OCI-LY1 (cell line): ENCODE results near the gene MICU1.
"Not testable (repeated sequence)": the region's sequence is repeated elsewhere in the genome, so short reads cannot be mapped to it uniquely, and the experiment has no call there.

Experiments used
- H2AFZ ChIP-seq: fragments of 200-600 bp; sonication (generic), shearing (Covaris generic); 2 replicates; pipeline ENCODE4 v1.6.0; 2014; ENCODE audit warnings: antibody characterized with exemption, mild to moderate bottlenecking, low read length
- H3F3A ChIP-seq: fragments of 200-600 bp; sonication (generic), shearing (Covaris generic); 2 replicates; pipeline ENCODE4 v1.6.0; 2014; ENCODE audit warnings: mild to moderate bottlenecking, antibody characterized with exemption, low read length, moderate library complexity; ENCODE audit not compliant: insufficient read depth
- H3K27ac ChIP-seq: fragments of 200-600 bp; sonication (generic); 2 replicates; pipeline ENCODE4 v1.5.1; 2014; ENCODE audit warnings: low read length, mixed run types, mild to moderate bottlenecking, low read depth; ENCODE audit not compliant: poor library complexity, severe bottlenecking
- H3K27me3 ChIP-seq: fragments of 200-600 bp; sonication (generic); 2 replicates; pipeline ENCODE4 v1.6.0; 2014; ENCODE audit warnings: antibody characterized with exemption, mild to moderate bottlenecking, low read length, moderate library complexity; ENCODE audit not compliant: insufficient read depth
- H3K36me3 ChIP-seq: fragments of 200-600 bp; sonication (generic); 2 replicates; pipeline ENCODE4 v1.6.1; 2014; ENCODE audit warnings: mild to moderate bottlenecking, antibody characterized with exemption, low read length, moderate library complexity, mixed read lengths; ENCODE audit not compliant: insufficient read depth
- H3K4me1 ChIP-seq: fragments of 200-600 bp; sonication (generic); 2 replicates; pipeline ENCODE4 v1.5.1; 2014; ENCODE audit warnings: mild to moderate bottlenecking, low read length, moderate library complexity; ENCODE audit not compliant: insufficient read depth, severe bottlenecking
- H3K4me2 ChIP-seq: fragments of 200-600 bp; sonication (generic), shearing (Covaris generic); 2 replicates; pipeline ENCODE4 v1.6.1; 2014; ENCODE audit warnings: low read length
- H3K4me3 ChIP-seq: fragments of 200-600 bp; sonication (generic); 2 replicates; pipeline ENCODE4 v1.5.1; 2014; ENCODE audit warnings: low read length, low read depth, mild to moderate bottlenecking, mixed read lengths; ENCODE audit not compliant: poor library complexity, severe bottlenecking
- H3K79me2 ChIP-seq: fragments of 200-600 bp; shearing (Covaris generic); 2 replicates; pipeline ENCODE4 v1.6.1; 2016; ENCODE audit warnings: mixed run types, low read length, mixed read lengths; ENCODE audit not compliant: insufficient read depth
- H3K9ac ChIP-seq: fragments of 200-600 bp; sonication (generic), shearing (Covaris generic); 2 replicates; pipeline ENCODE4 v1.6.1; 2014; ENCODE audit warnings: mild to moderate bottlenecking, low read length, mixed read lengths
- H3K9me2 ChIP-seq: fragments of 200-600 bp; sonication (generic), shearing (Covaris generic); 2 replicates; pipeline ENCODE4 v1.6.1; 2014; ENCODE audit warnings: low read depth, mild to moderate bottlenecking, low read length, mixed read lengths
- H3K9me3 ChIP-seq: fragments of 200-600 bp; shearing (Covaris generic); 2 replicates; pipeline ENCODE4 v1.6.1; 2014; ENCODE audit warnings: low read length, mixed read lengths
- H4K20me1 ChIP-seq: fragments of 200-600 bp; sonication (generic), shearing (Covaris generic); 2 replicates; pipeline ENCODE4 v1.6.0; 2016; ENCODE audit warnings: mild to moderate bottlenecking, low read length; ENCODE audit not compliant: insufficient read depth
- EZH2 ChIP-seq: fragments of 200-600 bp; sonication (generic), shearing (Covaris generic); IDR thresholded peaks from 2 replicates; pipeline ENCODE4 v1.8.0; 2017; ENCODE audit warnings: borderline replicate concordance, mixed run types, mild to moderate bottlenecking, antibody characterized with exemption, low read length, moderate library complexity, mixed read lengths
- TF ChIP-seq, protein P1 (sequence below): fragments of 200-600 bp; sonication (generic), shearing (Covaris generic); IDR thresholded peaks from 2 replicates; pipeline ENCODE4 v1.5.1; 2017; ENCODE audit warnings: mild to moderate bottlenecking, antibody characterized with exemption, low read length, moderate library complexity, mixed read lengths

MICU1 gene

DNA sequence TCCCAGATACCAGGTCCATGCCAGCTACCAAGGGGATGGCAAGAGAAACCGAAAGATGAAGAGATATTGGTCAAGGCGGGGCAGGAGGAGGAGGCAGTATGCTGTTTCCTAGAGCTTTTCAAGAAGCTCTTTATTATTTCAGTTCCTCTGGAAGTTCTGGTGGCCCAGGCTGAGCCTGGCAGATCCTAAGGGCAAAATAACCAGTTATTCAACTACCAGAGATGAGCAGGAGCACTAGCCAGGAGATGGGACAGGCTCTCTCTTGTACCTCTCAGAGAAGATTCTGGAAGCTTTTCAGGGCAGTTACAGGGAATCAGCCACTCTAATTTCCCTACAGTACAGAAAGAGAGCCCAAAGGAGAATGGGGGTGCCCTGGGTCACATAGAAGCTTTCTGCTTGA lies 276.4 kb downstream of the MICU1 start:
- H3K4me2 ChIP-seq, result no peak overlapping the region
- no peaks in the 10 kb centered on the region for H3K9me2 ChIP-seq
- H4K20me1 ChIP-seq, result no peaks in the 10 kb centered on the region
- H3K79me2 ChIP-seq, result peaks cover 17% of the 10 kb centered on the region
- H3F3A ChIP-seq, result no peaks in the 10 kb centered on the region
- H3K36me3 ChIP-seq, result no peaks in the 10 kb centered on the region; the same call in 1 of the 2 replicates
- H3K27me3 ChIP-seq, result no peaks in the 10 kb centered on the region
- no peaks in the 10 kb centered on the region for H3K9me3 ChIP-seq
- no peak overlapping the region for H3K9ac ChIP-seq
- TF ChIP-seq EZH2, result no peak
- TF ChIP-seq, protein P1, sequence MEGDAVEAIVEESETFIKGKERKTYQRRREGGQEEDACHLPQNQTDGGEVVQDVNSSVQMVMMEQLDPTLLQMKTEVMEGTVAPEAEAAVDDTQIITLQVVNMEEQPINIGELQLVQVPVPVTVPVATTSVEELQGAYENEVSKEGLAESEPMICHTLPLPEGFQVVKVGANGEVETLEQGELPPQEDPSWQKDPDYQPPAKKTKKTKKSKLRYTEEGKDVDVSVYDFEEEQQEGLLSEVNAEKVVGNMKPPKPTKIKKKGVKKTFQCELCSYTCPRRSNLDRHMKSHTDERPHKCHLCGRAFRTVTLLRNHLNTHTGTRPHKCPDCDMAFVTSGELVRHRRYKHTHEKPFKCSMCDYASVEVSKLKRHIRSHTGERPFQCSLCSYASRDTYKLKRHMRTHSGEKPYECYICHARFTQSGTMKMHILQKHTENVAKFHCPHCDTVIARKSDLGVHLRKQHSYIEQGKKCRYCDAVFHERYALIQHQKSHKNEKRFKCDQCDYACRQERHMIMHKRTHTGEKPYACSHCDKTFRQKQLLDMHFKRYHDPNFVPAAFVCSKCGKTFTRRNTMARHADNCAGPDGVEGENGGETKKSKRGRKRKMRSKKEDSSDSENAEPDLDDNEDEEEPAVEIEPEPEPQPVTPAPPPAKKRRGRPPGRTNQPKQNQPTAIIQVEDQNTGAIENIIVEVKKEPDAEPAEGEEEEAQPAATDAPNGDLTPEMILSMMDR, result no peak
- H3K27ac ChIP-seq, result no peak overlapping the region
- peaks cover 20% of the 10 kb centered on the region for H3K4me1 ChIP-seq
- no peak overlapping the region for H3K4me3 ChIP-seq
- H2AFZ ChIP-seq, result no peak overlapping the region

DNA sequence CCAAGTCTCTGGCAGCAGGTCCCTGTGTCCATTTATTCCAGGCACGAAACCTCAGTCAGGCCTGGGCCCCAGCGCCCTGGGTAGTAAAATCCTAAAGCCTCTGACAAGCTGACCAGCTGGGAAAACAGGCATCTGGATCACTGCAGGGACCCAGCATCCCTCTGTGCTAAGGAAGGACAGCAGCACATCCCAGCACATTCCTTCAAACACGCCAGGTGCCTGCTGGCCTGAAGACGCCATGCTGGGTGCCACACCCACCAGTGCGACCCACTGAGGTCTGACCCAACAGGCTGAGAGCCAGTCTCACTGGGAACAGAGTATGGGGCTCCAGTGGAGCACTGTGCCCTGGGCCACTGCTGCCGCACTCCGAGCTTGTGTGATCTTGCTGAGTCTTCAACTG lies 277.6 kb downstream of the MICU1 start:
- TF ChIP-seq, protein P1, result no peak
- no peak for TF ChIP-seq EZH2
- Histone ChIP-seq H3K9ac (no peak overlapping the region), H3K9me2 (no peaks in the 10 kb centered on the region), H3K36me3 (no peaks in the 10 kb centered on the region; the same call in 1 of the 2 replicates), H3F3A (no peaks in the 10 kb centered on the region), H3K4me3 (no peak overlapping the region), H3K4me1 (peaks cover 14% of the 10 kb centered on the region), H3K27ac (no peak overlapping the region), H3K4me2 (no peak overlapping the region), H3K9me3 (no peaks in the 10 kb centered on the region), H4K20me1 (no peaks in the 10 kb centered on the region), H3K27me3 (no peaks in the 10 kb centered on the region), H2AFZ (no peak overlapping the region), H3K79me2 (peaks cover 10% of the 10 kb centered on the region)

DNA sequence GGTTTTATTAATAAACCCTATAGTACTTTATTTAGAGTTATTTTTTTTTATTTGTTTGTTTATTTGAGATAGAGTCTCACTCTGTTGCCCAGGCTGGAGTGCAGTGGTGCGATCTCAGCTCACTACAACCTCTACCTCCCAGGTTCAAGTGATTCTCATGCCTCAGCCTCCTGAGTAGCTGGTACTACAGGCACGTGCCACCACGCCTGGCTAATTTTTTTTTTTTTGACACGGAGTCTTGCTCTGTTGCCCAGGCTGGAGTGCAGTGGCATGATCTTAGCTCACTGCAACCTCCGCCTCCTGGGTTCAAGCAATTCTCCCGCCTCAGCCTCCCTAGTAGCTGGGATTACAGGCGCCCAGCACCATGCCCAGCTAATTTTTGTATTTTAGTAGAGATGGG lies 279.8 kb downstream of the MICU1 start:
- not testable (repeated sequence) for H3K4me3 ChIP-seq, H3K27ac ChIP-seq, H3K9me2 ChIP-seq, H3F3A ChIP-seq, H2AFZ ChIP-seq, H3K79me2 ChIP-seq, H3K9ac ChIP-seq, H3K36me3 ChIP-seq, H3K4me2 ChIP-seq, H3K4me1 ChIP-seq, H3K9me3 ChIP-seq, H3K27me3 ChIP-seq, H4K20me1 ChIP-seq

DNA sequence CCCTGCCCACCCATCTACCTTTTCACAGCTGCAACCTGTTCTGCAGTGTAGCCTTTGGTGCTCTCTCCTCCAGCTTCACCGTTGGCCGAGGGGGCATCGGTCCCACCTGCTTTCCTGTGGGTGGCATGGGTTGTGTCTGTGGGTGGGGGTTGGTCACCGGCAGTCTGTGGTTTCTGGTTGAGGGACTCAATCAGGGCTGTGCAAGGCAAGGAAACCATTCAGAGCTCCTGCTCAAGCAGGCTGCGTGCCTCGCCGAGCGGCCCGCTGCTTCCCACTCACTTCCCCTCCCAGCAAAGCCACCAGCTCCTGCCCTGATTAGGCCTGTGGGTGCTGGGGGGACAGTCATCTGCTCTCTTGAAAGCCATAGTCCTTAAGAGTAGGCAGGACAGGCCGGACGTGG lies 280.9 kb downstream of the MICU1 start:
- Histone ChIP-seq H3K4me2 (peak overlapping the region; percentile 23; the same call in 1 of the 2 replicates), H3F3A (no peaks in the 10 kb centered on the region), H3K9ac (no peak overlapping the region; the same call in 1 of the 2 replicates), H3K4me3 (no peak overlapping the region), H3K36me3 (peaks cover 4% of the 10 kb centered on the region; the same call in 1 of the 2 replicates), H3K9me3 (no peaks in the 10 kb centered on the region), H3K4me1 (peaks cover 8% of the 10 kb centered on the region), H3K9me2 (no peaks in the 10 kb centered on the region), H2AFZ (no peak overlapping the region), H3K27ac (peak overlapping the region; percentile 54), H4K20me1 (no peaks in the 10 kb centered on the region), H3K27me3 (no peaks in the 10 kb centered on the region), H3K79me2 (no peaks in the 10 kb centered on the region)
- TF ChIP-seq, protein P1, result no peak
- TF ChIP-seq EZH2, result no peak
